ENCODE data around the gene CFAP46. TPM values are rescaled to one million over a fixed set of nuclear protein-coding genes. Genes with fewer than 3 reads are reported as not detected.
"Not testable (repeated sequence)": the region's sequence is repeated elsewhere in the genome, so short reads cannot be mapped to it uniquely, and the experiment has no call there.

CFAP46 gene
- total RNA-seq, 1 donor from 2014 or later = 0.39 TPM

- DNase-seq = no peak
Observed at GRCh38 chr10:132979491-132980425, 37.4 kb upstream of the CFAP46 start.

DNA sequence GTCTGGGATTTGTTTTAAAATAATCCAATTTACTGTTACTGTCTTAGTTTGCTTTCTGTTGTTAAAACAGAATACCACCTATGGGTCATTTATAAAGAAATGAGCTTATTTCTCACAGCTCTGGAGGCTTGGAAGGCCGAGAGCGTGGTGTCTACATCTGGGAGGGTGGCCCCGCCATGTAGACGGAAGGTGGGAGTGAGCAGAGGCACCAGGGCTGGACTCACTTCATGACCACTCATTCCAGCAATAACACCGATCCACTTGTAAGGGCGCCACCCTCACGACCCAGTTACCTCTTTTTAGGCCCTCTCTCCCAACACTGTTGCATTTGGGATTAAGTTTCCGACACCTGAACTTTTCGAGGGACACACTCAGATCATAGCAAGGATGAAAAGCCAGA, 36.2 kb upstream of the CFAP46 start:
- no peak for DNase-seq

GRCh38 chr10:132977807-132978206, 35.4 kb upstream of the CFAP46 start:
- no peak for DNase-seq

- DNase-seq = no peak
Observed at GRCh38 chr10:132977076-132977475, 34.7 kb upstream of the CFAP46 start.

DNA sequence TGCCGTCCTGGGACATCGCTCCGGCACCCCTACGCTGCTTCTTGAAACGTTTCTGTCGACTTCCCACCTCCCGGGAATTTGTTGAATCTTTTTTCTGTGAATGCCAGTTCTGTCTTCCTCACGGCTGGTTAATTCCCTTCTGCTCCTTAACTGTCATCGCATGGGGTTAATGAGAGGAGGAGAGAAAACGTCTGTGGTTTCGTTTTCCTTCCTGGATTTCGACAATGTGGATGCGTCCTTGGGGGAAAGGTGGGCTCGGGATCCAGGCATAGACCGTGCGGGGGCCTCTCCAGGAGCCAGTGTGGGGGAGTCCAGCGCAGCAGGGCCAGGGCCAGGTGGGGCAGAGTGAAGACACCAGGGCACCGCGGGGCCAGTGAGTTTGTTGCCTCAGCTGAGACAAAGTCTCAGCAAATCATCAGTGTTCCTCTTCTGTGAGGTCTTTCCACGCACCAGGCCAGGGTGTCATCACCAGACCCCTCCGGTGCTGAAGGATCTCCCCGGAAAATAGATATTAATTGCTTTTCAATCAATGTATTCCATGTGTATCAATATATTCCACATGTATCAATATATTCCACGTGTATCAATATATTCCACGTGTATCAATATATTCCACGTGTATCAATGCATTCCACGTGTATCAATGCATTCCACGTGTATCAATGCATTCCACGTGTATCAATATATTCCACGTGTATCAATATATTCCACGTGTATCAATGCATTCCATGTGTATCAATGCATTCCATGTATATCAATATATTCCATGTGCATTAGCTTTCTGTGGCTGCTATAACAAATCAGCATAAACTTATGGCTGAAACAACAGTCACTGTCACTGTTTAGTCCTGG, 33.7 kb upstream of the CFAP46 start:
- no peak for DNase-seq

GRCh38 chr10:132974886-132975830, 32.8 kb upstream of the CFAP46 start:
- peak; percentile 32 for DNase-seq

DNA sequence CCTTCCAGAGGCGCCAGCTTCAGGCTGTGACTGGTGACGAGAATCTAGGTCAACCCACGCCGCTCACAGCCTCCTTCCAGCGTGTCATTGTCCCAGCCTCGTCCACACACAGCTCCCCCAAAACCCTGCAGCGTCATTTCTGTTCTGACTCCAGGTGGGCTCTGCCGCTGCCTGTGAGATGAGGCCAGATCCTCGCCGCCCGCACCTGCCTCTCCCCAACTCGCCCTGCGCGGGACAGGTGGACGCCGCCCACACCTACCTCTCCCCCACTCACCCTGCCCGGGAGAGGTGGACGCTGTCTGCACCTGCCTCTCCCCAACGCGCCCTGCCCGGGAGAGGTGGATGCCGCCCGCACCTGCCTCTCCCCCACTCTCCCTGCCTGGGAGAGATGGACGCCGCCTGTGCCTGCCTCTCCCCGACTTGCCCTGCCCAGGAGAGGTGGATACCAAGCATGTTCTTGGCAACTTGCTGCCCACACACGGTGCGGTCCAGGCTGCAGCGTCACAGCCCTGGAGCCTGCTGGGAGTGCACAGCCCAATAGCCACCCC, 32.0 kb upstream of the CFAP46 start:
- DNase-seq = no peak

DNA sequence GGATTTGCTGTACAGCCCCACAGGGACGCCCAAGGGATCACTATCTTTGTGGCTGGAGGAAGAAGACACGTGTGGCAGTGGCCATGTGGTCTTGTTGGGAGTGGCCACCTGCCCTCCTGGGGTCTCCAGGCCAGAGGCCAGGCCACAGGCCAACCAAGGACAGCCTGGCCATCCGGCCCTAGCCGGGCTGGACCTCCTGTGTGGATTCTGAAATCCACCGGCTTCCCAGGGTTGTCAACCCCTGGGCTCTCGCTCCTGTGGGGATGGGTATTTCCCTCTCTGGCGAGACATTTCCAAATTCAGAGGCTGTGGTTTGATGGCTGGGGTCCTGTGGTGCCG, 31.5 kb upstream of the CFAP46 start:
- DNase-seq = no peak

DNA sequence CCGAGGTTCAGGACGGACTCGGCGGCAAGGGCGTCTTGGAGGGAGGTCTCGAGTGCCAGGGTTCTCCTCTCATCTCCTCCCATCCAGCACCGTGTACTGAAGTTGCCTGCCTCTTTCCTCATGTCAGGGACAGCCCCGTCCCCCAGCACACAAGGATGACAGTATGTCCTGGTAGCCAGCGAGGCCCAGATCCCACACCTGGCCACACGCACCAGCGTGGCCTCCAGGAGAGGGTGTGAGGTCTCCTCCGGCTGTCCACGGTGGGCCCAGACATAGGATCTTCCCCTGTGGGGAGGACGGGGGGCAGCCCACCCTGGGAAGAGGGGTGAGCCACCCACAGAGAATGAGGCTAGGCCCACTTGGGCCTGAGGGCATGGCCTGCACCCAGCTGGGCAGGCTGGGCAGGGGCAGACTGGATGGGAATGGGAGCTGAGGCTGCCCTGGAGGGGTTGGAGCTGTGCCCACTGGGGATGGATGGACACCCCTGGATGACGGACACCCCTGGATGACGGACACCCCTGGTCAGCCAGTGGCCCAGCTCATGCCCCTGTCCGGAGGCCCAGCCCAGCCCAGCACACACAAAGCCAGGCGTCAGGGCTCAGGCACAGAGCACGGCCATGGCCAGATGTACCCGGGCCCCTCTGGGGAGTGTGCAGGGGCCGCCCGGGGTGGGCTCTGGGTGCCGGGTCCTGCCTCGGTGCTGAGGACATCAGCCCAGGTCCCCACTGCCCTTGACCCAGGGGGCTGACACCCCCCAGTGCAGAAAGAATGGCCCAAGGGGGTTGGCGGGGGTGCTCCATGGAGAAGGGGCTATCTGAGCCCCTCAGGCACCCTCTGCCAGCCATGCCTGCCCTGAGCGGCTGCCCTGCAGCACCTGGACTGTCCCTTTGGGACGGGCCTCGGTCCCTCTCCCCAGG, 30.9 kb upstream of the CFAP46 start:
- DNase-seq = no peak

DNA sequence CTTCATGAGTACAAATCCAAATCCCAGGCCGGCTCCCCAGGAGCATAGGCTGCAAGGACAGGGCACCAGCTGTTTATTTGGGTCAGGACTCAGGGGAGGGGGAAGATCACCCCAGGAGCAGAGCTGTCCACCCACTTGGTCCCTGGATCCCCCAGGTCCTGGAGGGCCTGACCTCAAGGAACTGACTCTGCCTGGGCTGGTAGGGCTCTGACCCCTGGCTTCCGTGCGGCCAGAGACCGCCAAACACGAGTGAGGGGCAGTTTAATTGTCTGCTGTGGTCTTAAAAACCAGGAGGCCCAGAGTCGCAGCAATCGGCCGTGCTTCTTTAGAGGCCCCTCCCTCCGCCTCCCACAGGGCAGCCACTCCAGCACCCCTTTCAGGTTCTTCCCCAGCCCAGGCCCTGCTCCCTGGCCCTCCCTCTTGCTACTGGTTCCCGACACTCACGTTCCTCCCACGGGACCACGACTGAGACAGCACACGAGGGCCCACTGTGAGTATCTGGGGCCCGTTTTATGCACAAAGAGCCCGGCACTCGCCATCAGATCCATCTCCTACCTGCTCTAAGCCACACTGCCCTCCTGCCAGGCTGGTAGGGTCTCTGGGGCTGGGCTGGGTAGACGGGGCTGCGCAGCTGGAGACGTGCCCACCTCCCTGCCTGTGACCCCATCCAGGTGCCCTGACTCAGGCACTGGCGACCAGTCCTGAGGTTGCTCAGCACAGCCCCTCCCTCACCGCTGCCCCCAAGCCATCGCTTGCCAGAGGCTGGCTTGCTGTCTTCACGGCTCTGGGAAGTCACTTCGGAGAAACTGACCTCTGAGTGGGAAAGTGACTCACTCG, 30.0 kb upstream of the CFAP46 start:
- no peak for DNase-seq

DNA sequence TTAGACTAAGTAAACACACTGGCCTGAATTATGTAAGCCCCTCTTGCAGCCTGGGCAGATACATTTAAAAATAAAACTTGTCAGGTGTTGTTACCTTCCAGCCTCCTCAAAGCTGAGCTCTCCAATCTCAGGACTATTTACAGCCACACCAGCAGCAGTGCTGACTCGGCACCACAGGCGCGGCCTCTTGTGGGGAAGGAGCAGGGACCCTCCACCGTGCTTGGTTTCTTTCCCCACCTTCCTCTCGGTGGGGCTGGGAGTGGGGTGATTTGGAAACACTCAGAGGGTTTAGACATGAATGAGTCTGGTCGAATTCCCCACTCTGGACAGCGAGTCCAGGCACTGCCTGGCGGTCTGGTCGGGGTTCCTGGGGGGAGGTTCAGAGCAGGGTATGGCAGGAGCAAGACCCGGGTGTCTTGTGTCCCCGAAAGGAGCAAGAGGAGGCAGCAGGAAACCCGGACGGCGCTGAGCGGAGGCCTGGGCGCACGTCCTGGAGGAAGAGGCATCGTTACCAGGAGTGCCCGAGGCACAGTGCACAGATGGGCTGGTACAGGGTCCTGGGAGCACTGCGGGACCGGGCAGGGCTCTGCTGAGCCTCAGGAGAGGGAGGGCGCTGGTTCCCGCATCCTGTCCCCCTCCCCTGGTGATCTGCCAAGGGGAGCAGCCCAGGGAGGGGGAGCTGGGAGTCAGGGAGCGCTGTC, 29.2 kb upstream of the CFAP46 start:
- DNase-seq = no peak

DNA sequence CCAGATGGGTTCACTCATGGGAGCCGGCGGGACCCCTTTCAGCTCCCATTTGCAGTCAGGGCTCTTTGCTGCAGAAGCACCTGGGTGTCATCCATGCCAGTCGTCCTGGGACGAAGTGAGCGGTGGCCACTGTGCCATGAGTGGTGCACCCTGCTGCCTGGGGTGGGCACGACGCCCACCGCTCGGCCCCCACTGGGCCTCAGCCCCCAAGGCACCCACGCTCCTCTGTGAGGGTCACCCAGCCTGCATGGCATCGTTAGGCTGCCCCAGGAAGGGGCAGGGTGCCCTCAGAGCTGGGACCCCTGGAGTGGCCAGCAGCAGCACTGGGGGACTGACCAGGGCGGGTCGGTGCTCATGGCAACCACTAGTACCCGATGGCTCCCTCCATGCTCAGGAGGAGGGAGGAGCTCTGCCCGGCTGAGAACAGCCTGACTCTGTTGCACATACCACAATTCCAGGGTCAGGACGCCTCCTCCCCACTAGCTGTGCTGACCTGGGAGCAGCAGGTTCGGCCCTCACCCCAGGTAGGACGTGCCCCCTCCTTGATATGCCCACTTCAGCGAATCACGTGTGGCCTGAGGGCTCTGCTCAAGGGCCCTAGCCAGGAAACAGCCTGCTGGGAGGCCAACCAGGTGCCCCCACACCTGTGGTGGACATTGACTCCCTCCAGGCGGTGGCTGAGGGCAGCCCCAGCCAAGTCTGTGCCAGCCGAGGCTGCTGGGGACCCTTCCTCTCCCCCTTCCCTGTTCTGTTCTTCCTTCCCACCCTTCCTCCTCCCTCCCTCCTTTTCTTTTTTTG, 28.5 kb upstream of the CFAP46 start:
- DNase-seq = no peak

DNA sequence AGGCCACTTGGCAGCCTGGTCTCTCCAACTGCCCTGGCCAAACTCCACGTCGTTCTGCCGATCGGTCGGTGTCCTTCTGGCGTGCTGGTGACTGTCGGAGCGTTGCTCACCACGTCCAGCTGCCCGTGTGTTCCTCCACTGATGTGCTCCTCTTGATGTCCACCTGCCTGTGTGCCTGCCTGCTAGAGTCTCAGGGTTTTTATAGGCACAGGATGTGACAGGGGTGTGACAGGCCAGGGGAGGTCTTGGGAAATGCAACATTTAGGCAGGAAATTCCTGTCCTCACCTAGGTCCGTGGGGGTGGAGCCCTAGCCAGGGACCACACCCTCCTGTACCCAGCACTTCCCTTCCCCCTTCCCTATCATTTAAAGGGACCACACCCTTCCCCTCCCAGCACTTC, 25.2 kb upstream of the CFAP46 start:
- no peak for DNase-seq

DNA sequence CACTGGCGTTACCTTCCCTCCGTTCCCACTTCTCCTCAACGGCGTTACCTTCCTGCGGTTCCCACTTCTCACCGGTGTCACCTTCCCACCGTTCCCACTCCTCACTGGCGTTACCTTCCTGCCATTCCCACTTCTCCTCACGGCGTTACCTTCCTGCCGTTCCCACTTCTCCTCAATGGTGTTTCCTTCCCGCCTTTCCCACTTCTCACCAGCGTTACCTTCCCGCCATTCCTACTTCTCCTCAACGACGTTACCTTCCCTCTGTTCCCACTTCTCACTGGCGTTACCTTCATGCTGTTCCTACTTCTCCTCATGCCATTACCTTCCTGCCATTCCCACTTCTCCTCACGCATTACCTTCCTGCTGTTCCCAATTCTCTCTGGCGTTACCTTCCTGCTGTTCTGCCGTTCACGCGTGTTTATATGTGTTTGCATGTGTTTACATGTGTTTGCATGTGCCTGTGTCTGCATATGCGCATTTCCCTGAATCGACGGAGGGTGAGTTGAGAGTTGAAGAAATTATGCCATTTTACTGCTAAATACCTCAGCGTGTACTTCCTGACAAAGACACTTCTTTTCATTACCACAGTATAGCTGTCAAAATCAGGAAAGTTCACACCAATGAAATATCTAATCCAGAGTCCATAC, 23.2 kb upstream of the CFAP46 start:
- DNase-seq = no peak

DNA sequence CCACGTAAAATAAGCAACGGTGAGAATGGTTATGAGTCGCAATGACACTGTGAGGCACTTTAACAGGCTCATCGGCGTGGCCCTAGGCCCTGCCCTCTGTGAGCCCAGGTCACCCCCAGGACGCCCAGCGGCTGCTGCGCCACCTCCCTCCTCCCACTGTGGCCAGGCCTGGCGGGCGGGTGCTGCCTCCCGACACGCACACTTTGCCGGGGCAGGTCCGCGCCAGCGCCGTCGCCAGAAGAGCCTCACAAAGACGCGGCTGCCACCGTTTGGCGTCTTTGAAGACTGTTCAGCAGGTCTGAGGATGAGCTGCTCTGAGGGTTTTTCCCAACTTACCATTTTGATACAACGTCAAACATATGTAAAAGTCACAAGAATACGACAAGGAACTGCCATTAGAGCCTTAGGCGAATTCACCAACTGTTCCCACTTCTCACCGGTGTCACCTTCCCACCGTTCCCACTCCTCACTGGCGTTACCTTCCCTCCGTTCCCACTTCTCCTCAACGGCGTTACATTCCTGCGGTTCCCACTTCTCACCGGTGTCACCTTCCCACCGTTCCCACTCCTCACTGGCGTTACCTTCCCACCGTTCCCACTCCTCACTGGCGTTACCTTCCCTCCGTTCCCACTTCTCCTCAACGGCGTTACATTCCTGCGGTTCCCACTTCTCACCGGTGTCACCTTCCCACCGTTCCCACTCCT, 22.5 kb upstream of the CFAP46 start:
- not testable (repeated sequence) for DNase-seq

GRCh38 chr10:132964231-132964630, 21.9 kb upstream of the CFAP46 start:
- no peak for DNase-seq

- no peak for DNase-seq
Observed at GRCh38 chr10:132963430-132963960, 21.1 kb upstream of the CFAP46 start.

Data from skin of body (tissue), 2 donors.